ENCODE results near the gene CDK5R1.

- no peak for TF ChIP-seq CTCF (IDR thresholded peaks at IDR 0.05)
- TF ChIP-seq POLR2A (IDR thresholded peaks at IDR 0.05): no peak
Measured at GRCh38 chr17:32445497-32445896, 41.3 kb upstream of the CDK5R1 start.

Data from body of pancreas (tissue), 4 donors.